ENCODE results near the gene EXTL2.

DNA sequence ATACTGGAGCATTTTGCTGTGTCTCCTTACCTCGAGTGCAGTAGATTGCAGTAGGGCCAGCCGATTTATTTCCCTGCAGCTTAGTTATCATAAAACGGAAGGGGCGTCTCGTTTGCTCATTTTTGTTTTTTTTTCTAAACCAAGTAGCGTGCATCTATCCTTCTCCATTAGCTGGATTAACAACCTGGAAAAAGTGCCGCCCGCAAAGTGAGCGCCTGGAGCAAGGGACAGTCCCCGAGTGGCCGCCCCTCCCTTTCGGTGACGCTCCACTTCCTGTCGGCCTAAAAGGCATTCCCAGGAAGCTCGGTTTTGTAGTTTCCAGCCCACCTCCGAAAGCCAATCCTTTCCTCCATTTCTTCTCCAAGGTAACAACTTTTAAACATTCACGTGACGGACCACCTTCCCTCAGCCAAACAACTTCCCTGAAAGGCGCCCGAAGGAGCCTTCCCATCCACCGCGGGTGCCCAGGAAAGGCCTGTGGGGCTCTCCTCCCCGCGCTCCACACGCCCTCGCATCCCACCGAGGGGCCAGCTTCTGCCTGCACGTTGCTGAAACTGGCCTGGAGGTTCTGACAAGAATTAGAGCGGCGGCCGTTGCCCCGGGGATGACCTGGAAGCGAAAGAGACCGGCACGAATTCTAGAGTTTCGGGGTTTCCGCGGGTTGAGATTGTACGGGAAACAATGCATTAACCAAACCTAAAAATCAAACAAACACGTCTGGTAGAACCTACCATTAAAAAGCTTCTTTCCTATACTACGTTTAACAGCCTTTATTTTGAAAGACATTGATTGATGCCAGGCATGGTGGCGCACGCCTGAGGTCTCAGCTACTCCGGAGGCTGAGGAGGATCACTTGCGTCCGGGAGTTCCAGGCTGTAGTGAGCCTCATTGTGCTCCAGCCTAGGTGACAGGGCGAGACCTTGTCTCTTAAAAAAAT, at the start of gene EXTL2:
- TF ChIP-seq, protein P1, sequence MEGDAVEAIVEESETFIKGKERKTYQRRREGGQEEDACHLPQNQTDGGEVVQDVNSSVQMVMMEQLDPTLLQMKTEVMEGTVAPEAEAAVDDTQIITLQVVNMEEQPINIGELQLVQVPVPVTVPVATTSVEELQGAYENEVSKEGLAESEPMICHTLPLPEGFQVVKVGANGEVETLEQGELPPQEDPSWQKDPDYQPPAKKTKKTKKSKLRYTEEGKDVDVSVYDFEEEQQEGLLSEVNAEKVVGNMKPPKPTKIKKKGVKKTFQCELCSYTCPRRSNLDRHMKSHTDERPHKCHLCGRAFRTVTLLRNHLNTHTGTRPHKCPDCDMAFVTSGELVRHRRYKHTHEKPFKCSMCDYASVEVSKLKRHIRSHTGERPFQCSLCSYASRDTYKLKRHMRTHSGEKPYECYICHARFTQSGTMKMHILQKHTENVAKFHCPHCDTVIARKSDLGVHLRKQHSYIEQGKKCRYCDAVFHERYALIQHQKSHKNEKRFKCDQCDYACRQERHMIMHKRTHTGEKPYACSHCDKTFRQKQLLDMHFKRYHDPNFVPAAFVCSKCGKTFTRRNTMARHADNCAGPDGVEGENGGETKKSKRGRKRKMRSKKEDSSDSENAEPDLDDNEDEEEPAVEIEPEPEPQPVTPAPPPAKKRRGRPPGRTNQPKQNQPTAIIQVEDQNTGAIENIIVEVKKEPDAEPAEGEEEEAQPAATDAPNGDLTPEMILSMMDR (IDR thresholded peaks at IDR 0.05; ENCODE audit: insufficient read depth, low read length) = no peak
- TF ChIP-seq, protein P2, sequence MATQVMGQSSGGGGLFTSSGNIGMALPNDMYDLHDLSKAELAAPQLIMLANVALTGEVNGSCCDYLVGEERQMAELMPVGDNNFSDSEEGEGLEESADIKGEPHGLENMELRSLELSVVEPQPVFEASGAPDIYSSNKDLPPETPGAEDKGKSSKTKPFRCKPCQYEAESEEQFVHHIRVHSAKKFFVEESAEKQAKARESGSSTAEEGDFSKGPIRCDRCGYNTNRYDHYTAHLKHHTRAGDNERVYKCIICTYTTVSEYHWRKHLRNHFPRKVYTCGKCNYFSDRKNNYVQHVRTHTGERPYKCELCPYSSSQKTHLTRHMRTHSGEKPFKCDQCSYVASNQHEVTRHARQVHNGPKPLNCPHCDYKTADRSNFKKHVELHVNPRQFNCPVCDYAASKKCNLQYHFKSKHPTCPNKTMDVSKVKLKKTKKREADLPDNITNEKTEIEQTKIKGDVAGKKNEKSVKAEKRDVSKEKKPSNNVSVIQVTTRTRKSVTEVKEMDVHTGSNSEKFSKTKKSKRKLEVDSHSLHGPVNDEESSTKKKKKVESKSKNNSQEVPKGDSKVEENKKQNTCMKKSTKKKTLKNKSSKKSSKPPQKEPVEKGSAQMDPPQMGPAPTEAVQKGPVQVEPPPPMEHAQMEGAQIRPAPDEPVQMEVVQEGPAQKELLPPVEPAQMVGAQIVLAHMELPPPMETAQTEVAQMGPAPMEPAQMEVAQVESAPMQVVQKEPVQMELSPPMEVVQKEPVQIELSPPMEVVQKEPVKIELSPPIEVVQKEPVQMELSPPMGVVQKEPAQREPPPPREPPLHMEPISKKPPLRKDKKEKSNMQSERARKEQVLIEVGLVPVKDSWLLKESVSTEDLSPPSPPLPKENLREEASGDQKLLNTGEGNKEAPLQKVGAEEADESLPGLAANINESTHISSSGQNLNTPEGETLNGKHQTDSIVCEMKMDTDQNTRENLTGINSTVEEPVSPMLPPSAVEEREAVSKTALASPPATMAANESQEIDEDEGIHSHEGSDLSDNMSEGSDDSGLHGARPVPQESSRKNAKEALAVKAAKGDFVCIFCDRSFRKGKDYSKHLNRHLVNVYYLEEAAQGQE (IDR thresholded peaks at IDR 0.05; ENCODE audit: insufficient replicate concordance, low read depth) = no peak
